Measurements from ENCODE around the gene SLCO1C1. TPM values are rescaled to one million over a fixed set of nuclear protein-coding genes. Genes with fewer than 3 reads are reported as not detected.

SLCO1C1 gene, protein sequence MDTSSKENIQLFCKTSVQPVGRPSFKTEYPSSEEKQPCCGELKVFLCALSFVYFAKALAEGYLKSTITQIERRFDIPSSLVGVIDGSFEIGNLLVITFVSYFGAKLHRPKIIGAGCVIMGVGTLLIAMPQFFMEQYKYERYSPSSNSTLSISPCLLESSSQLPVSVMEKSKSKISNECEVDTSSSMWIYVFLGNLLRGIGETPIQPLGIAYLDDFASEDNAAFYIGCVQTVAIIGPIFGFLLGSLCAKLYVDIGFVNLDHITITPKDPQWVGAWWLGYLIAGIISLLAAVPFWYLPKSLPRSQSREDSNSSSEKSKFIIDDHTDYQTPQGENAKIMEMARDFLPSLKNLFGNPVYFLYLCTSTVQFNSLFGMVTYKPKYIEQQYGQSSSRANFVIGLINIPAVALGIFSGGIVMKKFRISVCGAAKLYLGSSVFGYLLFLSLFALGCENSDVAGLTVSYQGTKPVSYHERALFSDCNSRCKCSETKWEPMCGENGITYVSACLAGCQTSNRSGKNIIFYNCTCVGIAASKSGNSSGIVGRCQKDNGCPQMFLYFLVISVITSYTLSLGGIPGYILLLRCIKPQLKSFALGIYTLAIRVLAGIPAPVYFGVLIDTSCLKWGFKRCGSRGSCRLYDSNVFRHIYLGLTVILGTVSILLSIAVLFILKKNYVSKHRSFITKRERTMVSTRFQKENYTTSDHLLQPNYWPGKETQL
- total RNA-seq = not detected

DNA sequence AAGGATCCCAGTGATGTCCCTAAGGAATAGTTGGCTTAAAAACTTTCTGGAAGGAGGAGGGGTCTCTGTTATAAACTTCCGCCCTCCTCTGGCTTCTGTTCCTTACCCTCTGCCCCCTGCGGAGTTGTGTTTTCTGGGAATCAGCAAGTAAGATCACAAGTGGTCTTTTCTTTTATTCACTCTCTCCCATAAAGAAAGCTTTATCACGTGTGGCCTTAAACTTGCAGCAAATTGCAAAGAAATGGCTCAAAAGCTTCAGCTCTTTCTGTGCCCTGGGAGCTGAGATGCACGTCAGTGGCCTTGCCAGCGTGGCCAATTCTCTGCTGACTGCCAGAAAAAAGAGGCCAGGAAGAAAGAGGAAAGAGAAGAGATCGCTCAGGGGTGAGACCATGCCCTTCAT lies at the start of gene SLCO1C1:
Gene SLCO1C1, plus strand, starts transcription at position 101 of the 400 bp plus-strand sequence. CDS start 4,245 bp downstream, outside the sequence.
- H3K4me1 ChIP-seq (ENCODE audit: control insufficient read depth in 3 of 3, insufficient read depth in 3 of 3, low read length in 3 of 3) = no peaks in the 10 kb centered on the region
- no peaks in the 10 kb centered on the region for H3K9me3 ChIP-seq (ENCODE audit: control insufficient read depth in 3 of 3, low read length in 3 of 3)
- no peak within 1 kb of the TSS for H3K27ac ChIP-seq (ENCODE audit: low read depth, low read length)
- H3K9ac ChIP-seq (ENCODE audit: low read depth in 1 of 3, low read length in 3 of 3) = no peak within 1 kb of the TSS
- H3K27me3 ChIP-seq (ENCODE audit: control insufficient read depth in 3 of 3, insufficient read depth in 3 of 3, low read length in 3 of 3) = no peaks in the 10 kb centered on the region
- peak within 1 kb of the TSS in 1 of 3 donors; percentile 10 for H3K4me3 ChIP-seq (ENCODE audit: low read length in 3 of 3)
- no peaks in the 10 kb centered on the region for H3K36me3 ChIP-seq (ENCODE audit: control insufficient read depth in 3 of 3, insufficient read depth in 3 of 3, low read length in 3 of 3)

DNA sequence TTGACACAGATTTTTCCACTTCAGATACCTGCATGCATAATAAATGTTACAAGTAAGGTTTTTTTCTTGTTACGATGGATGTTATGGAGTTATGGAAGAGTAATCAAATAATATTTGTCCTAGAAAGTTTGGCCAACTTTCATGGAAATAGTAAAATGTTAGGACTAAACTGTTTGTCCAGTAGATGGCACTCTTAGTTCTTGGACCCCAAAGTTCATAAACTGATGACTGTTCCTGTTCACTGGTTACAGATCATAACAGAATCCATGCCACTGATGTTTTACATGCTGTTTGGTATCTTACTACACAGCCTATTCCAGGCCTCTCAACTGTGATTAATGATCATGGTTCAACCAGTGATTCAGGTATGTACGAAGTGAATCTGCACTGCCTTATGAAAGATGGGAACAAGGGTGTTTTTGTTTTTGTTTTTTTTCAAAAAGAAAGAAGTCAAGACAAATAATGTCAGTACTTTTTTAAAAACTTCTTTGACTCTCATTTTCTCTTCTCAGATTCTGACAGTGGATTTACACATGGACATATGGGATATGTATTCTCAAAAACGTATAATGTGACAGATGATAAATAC lies 48.8 kb upstream of the SLCO1C1 start:
- Histone ChIP-seq H3K9me3 (ENCODE audit: control insufficient read depth in 3 of 3, low read length in 3 of 3) (no peaks in the 10 kb centered on the region), H3K4me3 (ENCODE audit: low read length in 3 of 3) (no peak overlapping the region), H3K27me3 (ENCODE audit: control insufficient read depth in 3 of 3, insufficient read depth in 3 of 3, low read length in 3 of 3) (no peaks in the 10 kb centered on the region), H3K4me1 (ENCODE audit: control insufficient read depth in 3 of 3, insufficient read depth in 3 of 3, low read length in 3 of 3) (no peaks in the 10 kb centered on the region), H3K9ac (ENCODE audit: low read depth in 1 of 3, low read length in 3 of 3) (no peak overlapping the region), H3K36me3 (ENCODE audit: control insufficient read depth in 3 of 3, insufficient read depth in 3 of 3, low read length in 3 of 3) (peaks cover 0 to 2% (median 0%) of the 10 kb centered on the region in 3 donors), H3K27ac (ENCODE audit: low read depth, low read length) (no peak overlapping the region)

DNA sequence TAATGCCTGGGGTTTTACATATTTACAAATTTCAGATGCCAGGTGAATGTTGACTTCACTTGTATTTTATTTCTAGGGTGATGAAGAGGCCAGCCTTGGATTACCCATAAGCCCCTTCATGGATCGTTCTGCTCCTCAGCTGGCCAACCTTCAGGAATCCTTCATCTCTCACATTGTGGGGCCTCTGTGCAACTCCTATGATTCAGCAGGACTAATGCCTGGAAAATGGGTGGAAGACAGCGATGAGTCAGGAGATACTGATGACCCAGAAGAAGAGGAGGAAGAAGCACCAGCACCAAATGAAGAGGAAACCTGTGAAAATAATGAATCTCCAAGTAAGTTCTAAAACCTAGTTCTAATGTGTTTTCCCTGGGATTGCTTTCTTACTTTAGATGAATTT lies 41.3 kb upstream of the SLCO1C1 start:
- H3K36me3 ChIP-seq (ENCODE audit: control insufficient read depth in 3 of 3, insufficient read depth in 3 of 3, low read length in 3 of 3) = no peaks in the 10 kb centered on the region
- no peaks in the 10 kb centered on the region for H3K4me1 ChIP-seq (ENCODE audit: control insufficient read depth in 3 of 3, insufficient read depth in 3 of 3, low read length in 3 of 3)
- no peaks in the 10 kb centered on the region for H3K9me3 ChIP-seq (ENCODE audit: control insufficient read depth in 3 of 3, low read length in 3 of 3)
- H3K27me3 ChIP-seq (ENCODE audit: control insufficient read depth in 3 of 3, insufficient read depth in 3 of 3, low read length in 3 of 3) = no peaks in the 10 kb centered on the region
- no peak overlapping the region for H3K9ac ChIP-seq (ENCODE audit: low read depth in 1 of 3, low read length in 3 of 3)
- no peak overlapping the region for H3K27ac ChIP-seq (ENCODE audit: low read depth, low read length)
- H3K4me3 ChIP-seq (ENCODE audit: low read length in 3 of 3) = no peak overlapping the region

DNA sequence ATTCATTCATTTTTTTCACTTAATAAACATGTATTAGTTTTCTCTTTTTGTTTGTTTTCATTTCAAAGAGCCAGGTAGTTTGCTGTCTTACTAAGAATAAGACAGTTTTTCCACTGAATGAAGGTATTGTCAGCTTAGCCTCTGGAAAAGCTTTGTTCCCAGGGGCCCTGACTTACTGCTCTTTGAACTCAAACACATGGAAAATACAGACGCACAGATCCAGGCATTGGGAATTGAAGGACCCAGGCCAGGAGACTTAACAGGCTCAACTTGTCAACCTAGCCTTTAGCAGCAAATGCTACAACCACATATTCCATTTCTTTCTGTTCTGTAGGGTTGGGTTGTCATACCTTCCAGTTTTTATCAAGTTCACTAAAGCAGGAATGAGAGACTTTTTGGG lies 38.5 kb upstream of the SLCO1C1 start:
- no peaks in the 10 kb centered on the region for H3K4me1 ChIP-seq (ENCODE audit: control insufficient read depth in 3 of 3, insufficient read depth in 3 of 3, low read length in 3 of 3)
- H3K9me3 ChIP-seq (ENCODE audit: control insufficient read depth in 3 of 3, low read length in 3 of 3) = no peaks in the 10 kb centered on the region
- no peaks in the 10 kb centered on the region for H3K27me3 ChIP-seq (ENCODE audit: control insufficient read depth in 3 of 3, insufficient read depth in 3 of 3, low read length in 3 of 3)
- H3K27ac ChIP-seq (ENCODE audit: low read depth, low read length) = no peak overlapping the region
- H3K9ac ChIP-seq (ENCODE audit: low read depth in 1 of 3, low read length in 3 of 3) = no peak overlapping the region
- H3K36me3 ChIP-seq (ENCODE audit: control insufficient read depth in 3 of 3, insufficient read depth in 3 of 3, low read length in 3 of 3) = no peaks in the 10 kb centered on the region
- H3K4me3 ChIP-seq (ENCODE audit: low read length in 3 of 3) = no peak overlapping the region

DNA sequence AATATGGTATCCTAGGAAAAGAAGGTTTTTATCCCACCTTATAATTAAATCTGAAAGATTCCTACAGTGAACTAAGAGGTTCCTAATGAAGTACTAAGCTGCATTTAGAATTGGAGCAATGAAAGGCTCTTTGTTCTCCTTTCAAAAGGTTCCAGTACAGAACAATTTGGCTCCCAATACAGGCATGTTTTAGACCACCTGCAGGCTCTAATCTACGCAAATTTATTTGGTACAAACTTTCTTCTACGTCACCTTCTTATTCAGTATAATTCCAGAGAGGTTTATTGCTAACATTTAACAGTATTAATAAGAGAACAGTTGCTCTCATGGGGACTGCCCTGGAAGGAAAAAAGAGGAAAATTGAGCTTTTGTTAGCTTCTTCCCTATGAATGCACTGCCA lies 37.6 kb upstream of the SLCO1C1 start:
- Histone ChIP-seq H3K36me3 (ENCODE audit: control insufficient read depth in 3 of 3, insufficient read depth in 3 of 3, low read length in 3 of 3) (no peaks in the 10 kb centered on the region), H3K4me3 (ENCODE audit: low read length in 3 of 3) (no peak overlapping the region), H3K9ac (ENCODE audit: low read depth in 1 of 3, low read length in 3 of 3) (no peak overlapping the region), H3K27me3 (ENCODE audit: control insufficient read depth in 3 of 3, insufficient read depth in 3 of 3, low read length in 3 of 3) (no peaks in the 10 kb centered on the region), H3K4me1 (ENCODE audit: control insufficient read depth in 3 of 3, insufficient read depth in 3 of 3, low read length in 3 of 3) (no peaks in the 10 kb centered on the region), H3K9me3 (ENCODE audit: control insufficient read depth in 3 of 3, low read length in 3 of 3) (no peaks in the 10 kb centered on the region), H3K27ac (ENCODE audit: low read depth, low read length) (no peak overlapping the region)

DNA sequence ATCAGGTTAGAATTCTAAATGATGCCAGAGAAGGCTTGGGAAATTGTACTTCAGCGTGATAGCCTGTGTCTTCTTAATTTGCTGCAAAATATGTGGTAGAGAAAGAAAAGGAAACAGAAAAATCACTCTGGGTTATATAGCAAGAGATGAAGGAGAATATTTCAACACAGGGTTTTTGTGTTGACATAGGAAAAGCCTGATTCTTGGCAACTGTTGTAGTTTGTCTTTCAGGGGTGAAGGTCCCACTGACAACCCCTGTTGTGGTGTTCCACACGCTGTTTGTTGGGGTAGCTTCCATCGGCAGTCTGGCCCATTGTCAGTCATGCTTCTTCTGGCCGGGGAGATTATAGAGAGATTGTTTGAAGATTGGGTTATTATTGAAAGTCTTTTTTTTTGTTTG lies 13.8 kb upstream of the SLCO1C1 start:
- Histone ChIP-seq H3K27ac (ENCODE audit: low read depth, low read length) (no peak overlapping the region), H3K4me1 (ENCODE audit: control insufficient read depth in 3 of 3, insufficient read depth in 3 of 3, low read length in 3 of 3) (no peaks in the 10 kb centered on the region), H3K27me3 (ENCODE audit: control insufficient read depth in 3 of 3, insufficient read depth in 3 of 3, low read length in 3 of 3) (no peaks in the 10 kb centered on the region), H3K36me3 (ENCODE audit: control insufficient read depth in 3 of 3, insufficient read depth in 3 of 3, low read length in 3 of 3) (no peaks in the 10 kb centered on the region), H3K4me3 (ENCODE audit: low read length in 3 of 3) (no peak overlapping the region), H3K9me3 (ENCODE audit: control insufficient read depth in 3 of 3, low read length in 3 of 3) (no peaks in the 10 kb centered on the region), H3K9ac (ENCODE audit: low read depth in 1 of 3, low read length in 3 of 3) (no peak overlapping the region)

DNA sequence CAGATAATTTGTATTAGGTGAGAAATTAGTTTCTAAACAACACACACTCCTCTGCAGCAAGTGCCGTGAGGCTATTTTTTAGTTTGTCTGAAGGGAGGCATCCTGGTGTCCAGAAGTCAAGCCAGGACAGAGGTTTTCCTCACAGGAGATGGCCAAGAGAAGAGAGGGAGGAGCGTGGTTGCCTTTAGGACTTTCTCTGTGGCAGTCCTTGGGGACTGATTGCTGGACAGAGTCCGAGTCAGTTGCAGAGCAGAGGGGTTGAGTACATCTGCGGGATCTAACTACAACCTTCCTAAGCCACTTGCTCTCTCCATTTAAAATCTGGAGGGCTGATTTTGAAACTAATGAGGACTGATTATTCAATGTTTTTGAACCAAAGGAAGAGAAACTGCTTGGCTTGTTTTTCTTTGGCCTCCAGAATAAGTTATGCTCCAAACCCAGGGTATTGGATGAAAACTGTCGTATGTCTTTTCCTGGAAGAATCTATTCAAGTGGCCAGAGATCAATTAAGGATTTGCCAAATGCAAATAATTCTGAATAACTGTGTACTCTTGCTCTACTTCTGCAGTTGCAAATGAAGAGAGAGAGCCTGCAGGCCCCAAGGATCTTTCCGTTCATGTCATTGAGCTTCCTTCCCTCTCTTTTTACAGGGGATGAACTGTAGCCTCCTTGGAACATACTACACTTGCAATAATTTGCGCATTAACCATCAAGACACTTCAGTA lies 1.2 kb downstream of the SLCO1C1 start:
- Histone ChIP-seq H3K9me3 (ENCODE audit: control insufficient read depth in 3 of 3, low read length in 3 of 3) (no peaks in the 10 kb centered on the region), H3K27me3 (ENCODE audit: control insufficient read depth in 3 of 3, insufficient read depth in 3 of 3, low read length in 3 of 3) (no peaks in the 10 kb centered on the region), H3K27ac (ENCODE audit: low read depth, low read length) (no peak overlapping the region), H3K36me3 (ENCODE audit: control insufficient read depth in 3 of 3, insufficient read depth in 3 of 3, low read length in 3 of 3) (no peaks in the 10 kb centered on the region), H3K4me1 (ENCODE audit: control insufficient read depth in 3 of 3, insufficient read depth in 3 of 3, low read length in 3 of 3) (no peaks in the 10 kb centered on the region), H3K4me3 (ENCODE audit: low read length in 3 of 3) (peak overlapping the region in 1 of 3 donors; percentile 15), H3K9ac (ENCODE audit: low read depth in 1 of 3, low read length in 3 of 3) (no peak overlapping the region)

DNA sequence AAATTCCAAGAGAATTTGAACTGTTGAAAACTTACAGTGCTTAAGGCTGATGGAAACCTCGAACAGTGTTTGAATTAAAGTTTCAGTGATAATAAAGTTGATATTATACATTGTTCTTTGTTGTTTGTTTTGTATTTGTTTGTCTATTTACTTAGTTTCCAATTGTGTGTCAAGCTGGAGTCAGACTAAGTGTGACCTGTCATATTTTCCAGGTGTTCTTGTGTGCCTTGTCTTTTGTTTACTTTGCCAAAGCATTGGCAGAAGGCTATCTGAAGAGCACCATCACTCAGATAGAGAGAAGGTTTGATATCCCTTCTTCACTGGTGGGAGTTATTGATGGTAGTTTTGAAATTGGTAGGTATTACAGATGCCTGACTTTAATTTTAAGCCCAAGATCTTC lies 6.0 kb downstream of the SLCO1C1 start:
- H3K4me3 ChIP-seq (ENCODE audit: low read length in 3 of 3) = no peak overlapping the region
- H3K27ac ChIP-seq (ENCODE audit: low read depth, low read length) = no peak overlapping the region
- no peaks in the 10 kb centered on the region for H3K9me3 ChIP-seq (ENCODE audit: control insufficient read depth in 3 of 3, low read length in 3 of 3)
- H3K9ac ChIP-seq (ENCODE audit: low read depth in 1 of 3, low read length in 3 of 3) = no peak overlapping the region
- H3K36me3 ChIP-seq (ENCODE audit: control insufficient read depth in 3 of 3, insufficient read depth in 3 of 3, low read length in 3 of 3) = no peaks in the 10 kb centered on the region
- no peaks in the 10 kb centered on the region for H3K27me3 ChIP-seq (ENCODE audit: control insufficient read depth in 3 of 3, insufficient read depth in 3 of 3, low read length in 3 of 3)
- no peaks in the 10 kb centered on the region for H3K4me1 ChIP-seq (ENCODE audit: control insufficient read depth in 3 of 3, insufficient read depth in 3 of 3, low read length in 3 of 3)

DNA sequence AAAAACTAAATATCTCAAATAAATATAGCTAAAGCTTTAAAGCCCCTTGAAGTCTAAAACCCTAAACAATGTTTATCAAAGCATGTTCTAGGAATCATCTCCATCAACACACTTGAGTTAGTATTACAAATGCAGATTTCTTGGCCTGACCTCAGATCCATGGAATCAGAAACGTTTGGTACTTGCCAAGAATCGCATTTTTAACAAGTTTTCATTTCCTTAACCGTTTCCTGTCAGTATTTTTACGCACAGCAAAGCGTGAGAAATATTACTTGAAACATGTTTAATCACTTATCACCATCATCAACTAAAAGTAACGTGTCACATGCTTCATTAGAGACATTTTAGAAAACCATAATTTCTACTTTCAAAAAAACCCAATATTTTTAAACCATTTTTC lies 9.7 kb downstream of the SLCO1C1 start:
- no peak overlapping the region for H3K4me3 ChIP-seq (ENCODE audit: low read length in 3 of 3)

More for the DNA sequence above, 9.7 kb downstream of the SLCO1C1 start:
- Histone ChIP-seq H3K27me3 (ENCODE audit: control insufficient read depth in 3 of 3, insufficient read depth in 3 of 3, low read length in 3 of 3) (no peaks in the 10 kb centered on the region), H3K36me3 (ENCODE audit: control insufficient read depth in 3 of 3, insufficient read depth in 3 of 3, low read length in 3 of 3) (no peaks in the 10 kb centered on the region), H3K9ac (ENCODE audit: low read depth in 1 of 3, low read length in 3 of 3) (no peak overlapping the region), H3K9me3 (ENCODE audit: control insufficient read depth in 3 of 3, low read length in 3 of 3) (no peaks in the 10 kb centered on the region), H3K4me1 (ENCODE audit: control insufficient read depth in 3 of 3, insufficient read depth in 3 of 3, low read length in 3 of 3) (no peaks in the 10 kb centered on the region), H3K27ac (ENCODE audit: low read depth, low read length) (no peak overlapping the region)

All from skeletal muscle tissue (tissue), 4 donors.